Bronchial epithelial cell (primary cell): ENCODE measurements around the gene IPO5. TPM values are rescaled to one million over a fixed set of nuclear protein-coding genes. Genes with fewer than 3 reads are reported as not detected.
"Not testable (repeated sequence)": the region's sequence is repeated elsewhere in the genome, so short reads cannot be mapped to it uniquely, and the experiment has no call there.

Experiments
- DNase-seq: peaks from one replicate; pipeline ENCODE4 v3.0.0-alpha.2; 2010; ENCODE audit warnings: low read depth
- FAIRE-seq: peaks from 2 replicates; lab custom pipeline; 2011; peaks lifted over from hg19 to GRCh38; lab: Jason Lieb, UNC
- H3K27me3 ChIP-seq: 2 replicates; pipeline ENCODE4 v1.5.1; 2011; ENCODE audit warnings: low read length; ENCODE audit not compliant: control insufficient read depth, insufficient read depth
- H3K36me3 ChIP-seq: 2 replicates; pipeline ENCODE4 v1.5.1; 2011; ENCODE audit warnings: low read length; ENCODE audit not compliant: control insufficient read depth, insufficient read depth
- H3K4me3 ChIP-seq: 2 replicates; pipeline ENCODE4 v1.5.1; 2011; ENCODE audit warnings: mild to moderate bottlenecking, low read depth, low read length, control low read depth
- CTCF ChIP-seq: IDR thresholded peaks from 2 replicates; pipeline ENCODE4 v1.5.1; 2011; ENCODE audit warnings: mild to moderate bottlenecking, moderate library complexity, low read length, control low read depth, inconsistent platforms; ENCODE audit not compliant: insufficient read depth, severe bottlenecking
- total RNA-seq: library from RNA; depleted of rRNA; stranded (reverse); fragments of >200 nt; gene quantifications from 2 replicates; pipeline ENCODE4 v1.2.1, GENCODE V29; 2014

Gene IPO5
- total RNA-seq, 1 donor from 2014 or later = 112 TPM

GRCh38 chr13:97979051-97979450 lies 25.6 kb downstream of the IPO5 start:
- FAIRE-seq = no peak
- no peak for TF ChIP-seq CTCF
- Histone ChIP-seq H3K36me3 (peaks cover 1% of the 10 kb centered on the region), H3K27me3 (no peaks in the 10 kb centered on the region), H3K4me3 (no peak overlapping the region)
- DNase-seq = no peak

GRCh38 chr13:97979556-97979955 lies 26.1 kb downstream of the IPO5 start:
- Histone ChIP-seq H3K27me3 (no peaks in the 10 kb centered on the region), H3K36me3 (peaks cover 1% of the 10 kb centered on the region), H3K4me3 (no peak overlapping the region)
- no peak for FAIRE-seq
- no peak for DNase-seq
- no peak for TF ChIP-seq CTCF

GRCh38 chr13:97982286-97982685 lies 28.8 kb downstream of the IPO5 start:
- H3K36me3 ChIP-seq = peaks cover 7% of the 10 kb centered on the region
- FAIRE-seq (no peak), DNase-seq (no peak)
- no peaks in the 10 kb centered on the region for H3K27me3 ChIP-seq
- H3K4me3 ChIP-seq = no peak overlapping the region
- TF ChIP-seq CTCF = no peak

GRCh38 chr13:97986835-97987234 lies 33.4 kb downstream of the IPO5 start:
- H3K36me3 ChIP-seq = peaks cover 13% of the 10 kb centered on the region

GRCh38 chr13:97999653-98000052 lies 46.2 kb downstream of the IPO5 start:
- Histone ChIP-seq H3K27me3 (no peaks in the 10 kb centered on the region), H3K36me3 (peaks cover 17% of the 10 kb centered on the region), H3K4me3 (no peak overlapping the region)
- TF ChIP-seq CTCF = no peak
- DNase-seq (no peak), FAIRE-seq (no peak)

More at GRCh38 chr13:97986835-97987234, 33.4 kb downstream of the IPO5 start:
- TF ChIP-seq CTCF = no peak
- FAIRE-seq (no peak), DNase-seq (no peak)
- H3K27me3 ChIP-seq = no peaks in the 10 kb centered on the region
- no peak overlapping the region for H3K4me3 ChIP-seq

GRCh38 chr13:98004107-98004506 lies 50.6 kb downstream of the IPO5 start:
- peaks cover 24% of the 10 kb centered on the region for H3K36me3 ChIP-seq
- H3K27me3 ChIP-seq = no peaks in the 10 kb centered on the region
- FAIRE-seq (no peak), DNase-seq (peak; percentile 15)
- no peak for TF ChIP-seq CTCF
- H3K4me3 ChIP-seq = no peak overlapping the region

GRCh38 chr13:98004997-98005396 lies 51.5 kb downstream of the IPO5 start:
- not testable (repeated sequence) for FAIRE-seq, H3K27me3 ChIP-seq, H3K4me3 ChIP-seq
- DNase-seq = peak; percentile 48
- H3K36me3 ChIP-seq = peaks cover 25% of the 10 kb centered on the region
